GM20000 (cell line): ENCODE measurements around the gene SF3B6.

Experiments used
- DNase-seq: peaks from one replicate; pipeline ENCODE4 v3.0.0; 2012; ENCODE audit warnings: low spot score
- TF ChIP-seq, protein P1 (sequence below): IDR thresholded peaks from 2 replicates; pipeline ENCODE4 v1.5.1; 2012; ENCODE audit warnings: mild to moderate bottlenecking, control low read depth; ENCODE audit errors: extremely low read depth, missing control alignments

Gene SF3B6

DNA sequence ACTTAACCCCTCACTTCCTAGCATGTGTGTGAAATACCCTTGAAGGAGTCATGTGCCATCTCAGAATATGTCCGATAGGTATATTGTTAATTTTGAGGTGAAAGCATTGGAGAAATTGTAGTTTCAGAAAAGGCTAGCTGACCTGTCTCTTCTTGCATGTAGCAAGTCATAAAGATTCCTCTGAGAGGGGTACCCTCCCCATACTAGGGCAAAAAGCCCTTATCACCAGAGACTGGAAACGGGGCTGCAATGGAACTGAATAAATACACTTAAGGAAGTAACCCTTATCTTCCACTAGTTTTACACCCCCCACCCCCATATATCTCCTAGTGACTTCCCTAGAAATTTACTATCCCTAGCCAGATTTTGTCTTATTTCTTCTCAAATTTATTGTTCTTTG lies 1.8 kb upstream of the SF3B6 start:
- TF ChIP-seq, protein P1, sequence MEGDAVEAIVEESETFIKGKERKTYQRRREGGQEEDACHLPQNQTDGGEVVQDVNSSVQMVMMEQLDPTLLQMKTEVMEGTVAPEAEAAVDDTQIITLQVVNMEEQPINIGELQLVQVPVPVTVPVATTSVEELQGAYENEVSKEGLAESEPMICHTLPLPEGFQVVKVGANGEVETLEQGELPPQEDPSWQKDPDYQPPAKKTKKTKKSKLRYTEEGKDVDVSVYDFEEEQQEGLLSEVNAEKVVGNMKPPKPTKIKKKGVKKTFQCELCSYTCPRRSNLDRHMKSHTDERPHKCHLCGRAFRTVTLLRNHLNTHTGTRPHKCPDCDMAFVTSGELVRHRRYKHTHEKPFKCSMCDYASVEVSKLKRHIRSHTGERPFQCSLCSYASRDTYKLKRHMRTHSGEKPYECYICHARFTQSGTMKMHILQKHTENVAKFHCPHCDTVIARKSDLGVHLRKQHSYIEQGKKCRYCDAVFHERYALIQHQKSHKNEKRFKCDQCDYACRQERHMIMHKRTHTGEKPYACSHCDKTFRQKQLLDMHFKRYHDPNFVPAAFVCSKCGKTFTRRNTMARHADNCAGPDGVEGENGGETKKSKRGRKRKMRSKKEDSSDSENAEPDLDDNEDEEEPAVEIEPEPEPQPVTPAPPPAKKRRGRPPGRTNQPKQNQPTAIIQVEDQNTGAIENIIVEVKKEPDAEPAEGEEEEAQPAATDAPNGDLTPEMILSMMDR: no peak
- DNase-seq: no peak

GRCh38 chr2:24077535-24077877 lies 1.4 kb upstream of the SF3B6 start:
- TF ChIP-seq, protein P1: no peak
- no peak for DNase-seq

- TF ChIP-seq, protein P1: no peak
Measured at GRCh38 chr2:24076849-24077534, 866 bp upstream of the SF3B6 start.

DNA sequence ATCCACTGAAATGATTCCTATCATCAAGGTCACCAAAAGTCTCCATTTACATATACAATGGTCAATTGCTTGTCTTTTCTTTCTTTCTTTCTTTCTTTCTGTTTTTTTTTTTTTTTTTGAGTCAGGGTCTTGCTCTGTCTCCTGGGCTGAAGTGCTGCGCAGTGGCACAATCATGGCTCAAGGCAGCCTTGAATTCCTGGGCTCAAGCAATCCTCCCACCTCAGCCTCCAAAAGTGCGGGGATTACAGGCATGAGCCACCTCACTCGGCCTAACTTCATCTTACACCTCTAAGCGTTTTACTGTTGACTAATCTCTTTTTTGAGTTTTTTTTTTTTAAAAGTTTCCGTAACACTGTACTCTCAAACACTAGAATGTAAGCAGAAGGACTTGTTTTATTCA lies 867 bp downstream of the SF3B6 start:
- no peak for DNase-seq
- TF ChIP-seq, protein P1: no peak

More at GRCh38 chr2:24076849-24077534, 866 bp upstream of the SF3B6 start:
- no peak for DNase-seq

DNA sequence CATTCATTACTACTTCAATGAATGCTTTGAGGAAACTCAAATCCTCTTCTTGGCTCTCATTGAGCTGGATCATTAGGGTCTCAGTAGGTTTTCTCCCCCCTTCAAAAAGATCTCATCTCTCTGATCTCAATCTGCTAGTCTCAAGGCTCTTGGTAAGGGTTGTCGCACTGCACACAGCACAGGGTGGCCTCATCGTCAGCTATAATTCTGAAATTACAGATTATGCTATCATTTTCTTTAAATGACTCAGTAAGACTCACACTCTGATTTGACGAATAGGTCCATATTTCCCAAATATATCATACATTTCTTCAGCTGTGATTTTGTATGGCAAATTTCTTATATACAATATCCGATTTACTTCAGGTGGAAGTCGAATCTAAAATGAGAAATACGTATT lies 2.3 kb downstream of the SF3B6 start:
- no peak for DNase-seq
- TF ChIP-seq, protein P1: no peak

- no peak for DNase-seq
- TF ChIP-seq, protein P1: no peak
Measured at GRCh38 chr2:24072259-24072658, 3.9 kb downstream of the SF3B6 start.

- TF ChIP-seq, protein P1: no peak
- DNase-seq: no peak
Measured at GRCh38 chr2:24065341-24065740, 10.8 kb downstream of the SF3B6 start.
